GM12878 (cell line): Measurements from ENCODE around the gene PCDHGA4. TPM values are rescaled to one million over a fixed set of nuclear protein-coding genes. Genes with fewer than 3 reads are reported as not detected.
A peak's percentile ranks its signal among the peaks of the same experiment; 100 is the strongest.

ENCODE experiments used
- BMI1 ChIP-seq: fragments of 450-650 bp; IDR thresholded peaks from 2 replicates; pipeline ENCODE4 v1.6.1; 2016; ENCODE audit warnings: mild to moderate bottlenecking, moderate library complexity, borderline replicate concordance
- CBX5 ChIP-seq: sonication (generic); IDR thresholded peaks from 2 replicates; pipeline ENCODE4 v1.6.1; 2016; ENCODE audit warnings: low read depth, moderate library complexity, mild to moderate bottlenecking, inconsistent platforms
- ETV6 ChIP-seq, 2 experiments: fragments of 450-650 bp in 1 of 2; IDR thresholded peaks in 1 of 2; conservative IDR thresholded peaks in 1 of 2; 2 replicates each; pipeline ENCODE4 v1.6.1; 2014; ENCODE audit warnings: antibody characterized with exemption in 1 of 2, borderline replicate concordance in 1 of 2, low read depth in 1 of 2, mild to moderate bottlenecking in 1 of 2, moderate library complexity in 1 of 2
- GATAD2B ChIP-seq: fragments of 450-650 bp; conservative IDR thresholded peaks from 2 replicates; pipeline ENCODE4 v1.6.1; 2017; ENCODE audit warnings: low read depth, mild to moderate bottlenecking, moderate library complexity
- HCFC1 ChIP-seq: fragments of 150-350 bp; IDR thresholded peaks from 2 replicates; pipeline ENCODE4 v1.6.1; 2014; ENCODE audit warnings: low read length
- HDAC2 ChIP-seq: fragments of 200-600 bp; sonication (generic); IDR thresholded peaks from 2 replicates; pipeline ENCODE4 v1.6.1; 2017
- IRF4 ChIP-seq: IDR thresholded peaks from 2 replicates; pipeline ENCODE4 v1.6.1; 2011; ENCODE audit warnings: low read depth, low read length
- MTA2 ChIP-seq: fragments of 450-650 bp; IDR thresholded peaks from 2 replicates; pipeline ENCODE4 v1.6.1; 2016; ENCODE audit warnings: low read depth, mild to moderate bottlenecking, moderate library complexity
- MYC ChIP-seq: IDR thresholded peaks from 2 replicates; pipeline ENCODE4 v1.6.1; 2011; ENCODE audit warnings: mild to moderate bottlenecking, low read length, moderate library complexity, inconsistent platforms; ENCODE audit not compliant: insufficient read depth, insufficient replicate concordance, insufficient read length, severe bottlenecking
- NBN ChIP-seq: fragments of 450-650 bp; IDR thresholded peaks from 2 replicates; pipeline ENCODE4 v1.6.1; 2016
- NR2F1 ChIP-seq: fragments of 450-650 bp; conservative IDR thresholded peaks from 2 replicates; pipeline ENCODE4 v1.6.1; 2017; ENCODE audit warnings: mild to moderate bottlenecking
- PAX8 ChIP-seq: fragments of 450-650 bp; IDR thresholded peaks from 2 replicates; pipeline ENCODE4 v1.6.1; 2017; ENCODE audit warnings: mild to moderate bottlenecking, moderate library complexity
- PML ChIP-seq: IDR thresholded peaks from 2 replicates; pipeline ENCODE4 v1.6.1; 2012; ENCODE audit warnings: low read length, inconsistent platforms
- TCF3 ChIP-seq: IDR thresholded peaks from 2 replicates; pipeline ENCODE4 v1.6.1; 2012; ENCODE audit warnings: low read depth, mild to moderate bottlenecking, low read length, borderline replicate concordance; ENCODE audit not compliant: insufficient read depth
- YY1 ChIP-seq: IDR thresholded peaks from 2 replicates; pipeline ENCODE4 v1.6.1; 2011; ENCODE audit warnings: low read depth, mild to moderate bottlenecking, low read length
- polyA plus RNA-seq, 11 experiments: library from polyadenylated mRNA; depleted of rRNA in 4 of 11; unstranded in 6 of 11; stranded (reverse) in 5 of 11; fragments of >200 nt; fragmentation: Nextera tagmentation in 4 of 11; fragmentation: Illumina TruSeq in 1 of 11; extraction: Ambion mirVana in 4 of 11; extraction: Trizol in 1 of 11; gene quantifications; 1 replicate in 1 of 11; 2 replicates in 10 of 11; pipeline versions ENCODE4 v1.2.1 to v1.2.3, GENCODE V29; 2011 to 2016; ENCODE audit warnings: inconsistent platforms in 2 of 11, missing spikeins in 2 of 11, low read depth in 1 of 11
- total RNA-seq, 4 experiments: library from RNA; depleted of rRNA in 3 of 4; stranded (reverse); fragments of >200 nt in 3 of 4; fragmentation: Illumina TruSeq in 1 of 4; extraction: Trizol in 1 of 4; gene quantifications; 2 replicates each; pipeline versions ENCODE4 v1.2.1 to v1.2.3, GENCODE V29; 2013 to 2021
- TF ChIP-seq, protein P1 (sequence below): fragments of 450-650 bp; IDR thresholded peaks from 2 replicates; pipeline ENCODE4 v1.6.1; 2017; ENCODE audit warnings: mild to moderate bottlenecking, moderate library complexity
- TF ChIP-seq, protein P2 (sequence below): fragments of 450-650 bp; IDR thresholded peaks from 2 replicates; pipeline ENCODE4 v1.6.1; 2016; ENCODE audit warnings: mild to moderate bottlenecking
- TF ChIP-seq, protein P3 (sequence below): IDR thresholded peaks from 2 replicates; pipeline ENCODE4 v1.6.1; 2012; ENCODE audit warnings: low read depth, low read length, improper control_type of control experiment
- TF ChIP-seq, protein P4 (sequence below): fragments of 450-650 bp; IDR thresholded peaks from 2 replicates; pipeline ENCODE4 v1.6.1; 2017; ENCODE audit warnings: borderline replicate concordance

The PCDHGA4 gene
- total and polyA plus RNA-seq, 10 of the 15 experiments (the other 5 are each of a cell fraction or from before 2014, with no cell fraction given): 0.09 to 0.17 (median 0.13) TPM; not detected in 3

DNA sequence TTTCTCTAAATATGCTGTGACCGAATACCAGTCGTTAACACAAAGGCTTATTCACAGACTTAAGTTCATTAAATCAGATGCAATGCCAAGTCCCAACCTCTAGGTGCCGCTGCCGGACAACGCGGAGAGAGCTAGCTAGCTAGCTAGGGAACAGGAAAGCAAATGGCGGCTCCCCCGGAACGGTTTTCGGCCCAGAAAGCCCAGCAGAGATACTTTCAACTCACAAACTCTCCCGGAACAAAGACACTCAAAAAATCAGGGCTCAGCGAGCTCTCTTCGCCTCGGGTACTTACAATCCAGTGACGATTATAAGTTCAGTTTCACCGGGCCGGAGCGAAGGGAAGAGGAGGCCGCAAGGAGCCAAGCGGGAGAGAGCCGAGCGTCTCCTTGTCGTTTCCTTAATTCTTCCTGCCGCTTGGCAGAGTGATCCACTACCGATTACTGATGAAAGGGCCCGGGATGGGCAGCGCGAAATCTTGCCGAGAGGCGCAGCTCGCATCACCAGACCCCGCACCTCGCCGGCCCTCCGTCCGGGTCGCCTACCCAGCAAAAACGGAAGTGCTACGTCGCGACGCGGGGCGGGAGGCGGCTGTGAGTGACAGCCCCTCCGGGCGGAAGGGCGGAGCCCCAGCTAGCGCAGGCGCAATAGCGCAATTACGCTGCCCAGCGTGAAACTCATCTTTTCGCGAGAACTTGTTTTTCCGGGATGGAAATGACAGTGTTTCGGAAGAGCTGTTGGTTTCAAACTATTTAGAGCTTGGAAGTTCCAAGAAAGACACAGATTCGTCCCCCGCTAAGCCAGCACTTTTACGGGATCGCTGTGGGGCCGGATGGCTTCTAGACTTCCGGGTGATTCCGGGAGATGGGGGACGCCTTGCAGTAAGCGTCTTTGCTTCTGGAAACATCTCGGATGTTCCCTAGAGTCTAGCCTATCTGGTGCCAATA is 34.3 kb upstream of the PCDHGA4 start, which contains the start of gene TAF7 (continued):
- TF ChIP-seq YY1: peak; percentile 98
- TF ChIP-seq BMI1: no peak
- TF ChIP-seq MTA2: no peak
- 0 out of 2 replicates have a peak, but pooled peaks have one; percentile 28 for TF ChIP-seq NR2F1
- TF ChIP-seq TCF3: no peak
- TF ChIP-seq PML: peak; percentile 97
- no peak for TF ChIP-seq MYC
- TF ChIP-seq GATAD2B: peak; percentile 64
- TF ChIP-seq IRF4: 0 out of 2 replicates have a peak, but pooled peaks have one; percentile 4
- TF ChIP-seq, protein P1, sequence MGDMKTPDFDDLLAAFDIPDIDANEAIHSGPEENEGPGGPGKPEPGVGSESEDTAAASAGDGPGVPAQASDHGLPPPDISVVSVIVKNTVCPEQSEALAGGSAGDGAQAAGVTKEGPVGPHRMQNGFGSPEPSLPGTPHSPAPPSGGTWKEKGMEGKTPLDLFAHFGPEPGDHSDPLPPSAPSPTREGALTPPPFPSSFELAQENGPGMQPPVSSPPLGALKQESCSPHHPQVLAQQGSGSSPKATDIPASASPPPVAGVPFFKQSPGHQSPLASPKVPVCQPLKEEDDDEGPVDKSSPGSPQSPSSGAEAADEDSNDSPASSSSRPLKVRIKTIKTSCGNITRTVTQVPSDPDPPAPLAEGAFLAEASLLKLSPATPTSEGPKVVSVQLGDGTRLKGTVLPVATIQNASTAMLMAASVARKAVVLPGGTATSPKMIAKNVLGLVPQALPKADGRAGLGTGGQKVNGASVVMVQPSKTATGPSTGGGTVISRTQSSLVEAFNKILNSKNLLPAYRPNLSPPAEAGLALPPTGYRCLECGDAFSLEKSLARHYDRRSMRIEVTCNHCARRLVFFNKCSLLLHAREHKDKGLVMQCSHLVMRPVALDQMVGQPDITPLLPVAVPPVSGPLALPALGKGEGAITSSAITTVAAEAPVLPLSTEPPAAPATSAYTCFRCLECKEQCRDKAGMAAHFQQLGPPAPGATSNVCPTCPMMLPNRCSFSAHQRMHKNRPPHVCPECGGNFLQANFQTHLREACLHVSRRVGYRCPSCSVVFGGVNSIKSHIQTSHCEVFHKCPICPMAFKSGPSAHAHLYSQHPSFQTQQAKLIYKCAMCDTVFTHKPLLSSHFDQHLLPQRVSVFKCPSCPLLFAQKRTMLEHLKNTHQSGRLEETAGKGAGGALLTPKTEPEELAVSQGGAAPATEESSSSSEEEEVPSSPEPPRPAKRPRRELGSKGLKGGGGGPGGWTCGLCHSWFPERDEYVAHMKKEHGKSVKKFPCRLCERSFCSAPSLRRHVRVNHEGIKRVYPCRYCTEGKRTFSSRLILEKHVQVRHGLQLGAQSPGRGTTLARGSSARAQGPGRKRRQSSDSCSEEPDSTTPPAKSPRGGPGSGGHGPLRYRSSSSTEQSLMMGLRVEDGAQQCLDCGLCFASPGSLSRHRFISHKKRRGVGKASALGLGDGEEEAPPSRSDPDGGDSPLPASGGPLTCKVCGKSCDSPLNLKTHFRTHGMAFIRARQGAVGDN: peak; percentile 69
- TF ChIP-seq, protein P2, sequence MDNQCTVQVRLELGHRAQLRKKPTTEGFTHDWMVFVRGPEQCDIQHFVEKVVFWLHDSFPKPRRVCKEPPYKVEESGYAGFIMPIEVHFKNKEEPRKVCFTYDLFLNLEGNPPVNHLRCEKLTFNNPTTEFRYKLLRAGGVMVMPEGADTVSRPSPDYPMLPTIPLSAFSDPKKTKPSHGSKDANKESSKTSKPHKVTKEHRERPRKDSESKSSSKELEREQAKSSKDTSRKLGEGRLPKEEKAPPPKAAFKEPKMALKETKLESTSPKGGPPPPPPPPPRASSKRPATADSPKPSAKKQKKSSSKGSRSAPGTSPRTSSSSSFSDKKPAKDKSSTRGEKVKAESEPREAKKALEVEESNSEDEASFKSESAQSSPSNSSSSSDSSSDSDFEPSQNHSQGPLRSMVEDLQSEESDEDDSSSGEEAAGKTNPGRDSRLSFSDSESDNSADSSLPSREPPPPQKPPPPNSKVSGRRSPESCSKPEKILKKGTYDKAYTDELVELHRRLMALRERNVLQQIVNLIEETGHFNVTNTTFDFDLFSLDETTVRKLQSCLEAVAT: no peak; the same call in 1 of the 2 replicates
- TF ChIP-seq HCFC1: peak; percentile 21; the same call in 1 of the 2 replicates
- TF ChIP-seq PAX8: no peak
- TF ChIP-seq HDAC2: no peak
- TF ChIP-seq, protein P3, sequence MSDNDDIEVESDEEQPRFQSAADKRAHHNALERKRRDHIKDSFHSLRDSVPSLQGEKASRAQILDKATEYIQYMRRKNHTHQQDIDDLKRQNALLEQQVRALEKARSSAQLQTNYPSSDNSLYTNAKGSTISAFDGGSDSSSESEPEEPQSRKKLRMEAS: no peak; the same call in none of the 2 replicates
- TF ChIP-seq, protein P4, sequence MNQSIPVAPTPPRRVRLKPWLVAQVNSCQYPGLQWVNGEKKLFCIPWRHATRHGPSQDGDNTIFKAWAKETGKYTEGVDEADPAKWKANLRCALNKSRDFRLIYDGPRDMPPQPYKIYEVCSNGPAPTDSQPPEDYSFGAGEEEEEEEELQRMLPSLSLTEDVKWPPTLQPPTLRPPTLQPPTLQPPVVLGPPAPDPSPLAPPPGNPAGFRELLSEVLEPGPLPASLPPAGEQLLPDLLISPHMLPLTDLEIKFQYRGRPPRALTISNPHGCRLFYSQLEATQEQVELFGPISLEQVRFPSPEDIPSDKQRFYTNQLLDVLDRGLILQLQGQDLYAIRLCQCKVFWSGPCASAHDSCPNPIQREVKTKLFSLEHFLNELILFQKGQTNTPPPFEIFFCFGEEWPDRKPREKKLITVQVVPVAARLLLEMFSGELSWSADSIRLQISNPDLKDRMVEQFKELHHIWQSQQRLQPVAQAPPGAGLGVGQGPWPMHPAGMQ: no peak
- TF ChIP-seq NBN: peak; percentile 57; the same call in 1 of the 2 replicates
- peak in 1 of 2 experiments; percentile 78; a peak in 2 of 4 replicates for TF ChIP-seq ETV6 (conservative IDR thresholded peaks at IDR 0.05 in 1 of 2, IDR thresholded peaks at IDR 0.05 in 1 of 2; ENCODE audit: borderline replicate concordance in 1 of 2, low read depth in 1 of 2)
- TF ChIP-seq CBX5: peak; percentile 97
